Neural progenitor cell (in vitro differentiated cells): Measurements from ENCODE around the gene NME4. TPM values are rescaled to one million over a fixed set of nuclear protein-coding genes. Genes with fewer than 3 reads are reported as not detected.

Experiments
- DNase-seq: peaks from one replicate; pipeline ENCODE4 v3.0.0-alpha.2; 2016; ENCODE audit warnings: low spot score
- H2AFZ ChIP-seq: fragments of 200-600 bp; sonication (generic); replicated peaks from 2 replicates; pipeline ENCODE4 v1.6.1; 2016; ENCODE audit warnings: antibody characterized with exemption
- H3F3A ChIP-seq: fragments of 200-600 bp; sonication (generic); 2 replicates; pipeline ENCODE4 v1.6.1; 2016; ENCODE audit warnings: antibody characterized with exemption, low read depth
- H3K27ac ChIP-seq: fragments of 200-600 bp; sonication (generic); 2 replicates; pipeline ENCODE4 v1.5.1; 2016; ENCODE audit warnings: mild to moderate bottlenecking
- H3K27me3 ChIP-seq: fragments of 200-600 bp; sonication (generic); 2 replicates; pipeline ENCODE4 v1.6.1; 2016; ENCODE audit warnings: mild to moderate bottlenecking, moderate library complexity
- H3K36me3 ChIP-seq: fragments of 200-600 bp; sonication (generic); 2 replicates; pipeline ENCODE4 v1.5.1; 2016
- H3K4me1 ChIP-seq: fragments of 200-600 bp; sonication (generic); 2 replicates; pipeline ENCODE4 v1.6.1; 2016; ENCODE audit warnings: mixed run types
- H3K4me2 ChIP-seq: fragments of 200-600 bp; sonication (generic); 2 replicates; pipeline ENCODE4 v1.6.1; 2016
- H3K4me3 ChIP-seq: fragments of 200-600 bp; sonication (generic); 2 replicates; pipeline ENCODE4 v1.5.1; 2016
- H3K79me2 ChIP-seq: fragments of 200-600 bp; sonication (generic); 2 replicates; pipeline ENCODE4 v1.6.1; 2016; ENCODE audit warnings: low read depth
- H3K9ac ChIP-seq: fragments of 200-600 bp; sonication (generic); 2 replicates; pipeline ENCODE4 v1.6.1; 2016
- H3K9me3 ChIP-seq: fragments of 200-600 bp; sonication (generic); 2 replicates; pipeline ENCODE4 v1.5.1; 2016; ENCODE audit warnings: low read depth
- H4K20me1 ChIP-seq: fragments of 200-600 bp; sonication (generic); 2 replicates; pipeline ENCODE4 v1.6.1; 2016; ENCODE audit warnings: low read depth
- H3K27ac Mint-ChIP-seq: 3 replicates; pipeline ENCODE4 v1.8.0; 2021; ENCODE audit warnings: mixed read lengths
- H3K27me3 Mint-ChIP-seq: 2 replicates; pipeline ENCODE4 v1.8.0; 2022; ENCODE audit warnings: low read depth, mild to moderate bottlenecking, inconsistent platforms, moderate library complexity, mixed read lengths; ENCODE audit not compliant: insufficient read depth
- H3K36me3 Mint-ChIP-seq: 3 replicates; pipeline ENCODE4 v1.8.0; 2021; ENCODE audit warnings: mixed read lengths
- H3K4me1 Mint-ChIP-seq: 3 replicates; pipeline ENCODE4 v1.8.0; 2021; ENCODE audit warnings: mixed read lengths
- H3K4me3 Mint-ChIP-seq: 3 replicates; pipeline ENCODE4 v1.8.0; 2021; ENCODE audit warnings: mild to moderate bottlenecking, moderate library complexity, mixed read lengths
- H3K9me3 Mint-ChIP-seq: 3 replicates; pipeline ENCODE4 v1.8.0; 2020; ENCODE audit warnings: mixed read lengths
- CTCF ChIP-seq: fragments of 200-600 bp; sonication (generic); IDR thresholded peaks from 2 replicates; pipeline ENCODE4 v1.5.1; 2017; ENCODE audit warnings: antibody characterized with exemption, mild to moderate bottlenecking
- EZH2 ChIP-seq: fragments of 200-600 bp; sonication (generic); IDR thresholded peaks from 2 replicates; pipeline ENCODE4 v1.6.1; 2017; ENCODE audit warnings: antibody characterized with exemption, mild to moderate bottlenecking, moderate library complexity
- EZH2phosphoT487 ChIP-seq: fragments of 200-600 bp; sonication (generic); IDR thresholded peaks from 2 replicates; pipeline ENCODE4 v1.6.1; 2017; ENCODE audit warnings: antibody characterized with exemption
- total RNA-seq: library from RNA; depleted of rRNA; stranded (reverse); fragments of >200 nt; gene quantifications from 2 replicates; pipeline ENCODE4 v1.2.3, GENCODE V29; 2015; ENCODE audit warnings: low replicate concordance

NME4 gene
- total RNA-seq, 1 donor from 2014 or later: 93.3 TPM

- Mint-ChIP-seq H3K27ac (no peak overlapping the region), H3K27me3 (peaks cover 4% of the 10 kb centered on the region), H3K4me1 (peaks cover 12% of the 10 kb centered on the region), H3K4me3 (no peak overlapping the region), H3K9me3 (no peaks in the 10 kb centered on the region), H3K36me3 (peaks cover 2% of the 10 kb centered on the region)
- peaks cover 16% of the 10 kb centered on the region for H3K79me2 ChIP-seq
- peaks cover 22% of the 10 kb centered on the region for H4K20me1 ChIP-seq
- H3K36me3 ChIP-seq: no peaks in the 10 kb centered on the region
- H3K4me3 ChIP-seq: no peak overlapping the region
- H3F3A ChIP-seq: peaks cover 5% of the 10 kb centered on the region
- H3K9ac ChIP-seq: no peak overlapping the region
- H3K9me3 ChIP-seq: no peaks in the 10 kb centered on the region
- no peak overlapping the region for H3K4me2 ChIP-seq
- H3K4me1 ChIP-seq: peaks cover 10% of the 10 kb centered on the region
- H2AFZ ChIP-seq: no peak overlapping the region
- no peak for TF ChIP-seq EZH2phosphoT487
- TF ChIP-seq CTCF: no peak
- TF ChIP-seq EZH2: no peak
- H3K27ac ChIP-seq: no peak overlapping the region
- no peak for DNase-seq
- H3K27me3 ChIP-seq: no peaks in the 10 kb centered on the region
Observed at GRCh38 chr16:375212-375611, 21.8 kb upstream of the NME4 start.

- H3K9me3 ChIP-seq: no peaks in the 10 kb centered on the region
- Mint-ChIP-seq H3K4me1 (peaks cover 9% of the 10 kb centered on the region), H3K27ac (no peak overlapping the region), H3K4me3 (no peak overlapping the region), H3K36me3 (peaks cover 2% of the 10 kb centered on the region), H3K27me3 (peaks cover 6% of the 10 kb centered on the region), H3K9me3 (no peaks in the 10 kb centered on the region)
- H3K4me3 ChIP-seq: no peak overlapping the region
- H3K4me2 ChIP-seq: no peak overlapping the region
- DNase-seq: no peak
- H3K9ac ChIP-seq: no peak overlapping the region
- H2AFZ ChIP-seq: no peak overlapping the region
- peaks cover 23% of the 10 kb centered on the region for H3K79me2 ChIP-seq
- TF ChIP-seq EZH2 (no peak), EZH2phosphoT487 (no peak), CTCF (no peak)
- no peak overlapping the region for H3K27ac ChIP-seq
- H4K20me1 ChIP-seq: peaks cover 30% of the 10 kb centered on the region
- H3F3A ChIP-seq: peaks cover 9% of the 10 kb centered on the region
- H3K36me3 ChIP-seq: no peaks in the 10 kb centered on the region
- no peaks in the 10 kb centered on the region for H3K27me3 ChIP-seq
- H3K4me1 ChIP-seq: peaks cover 11% of the 10 kb centered on the region
Observed at GRCh38 chr16:375927-376816, 20.8 kb upstream of the NME4 start.

GRCh38 chr16:376817-377418 is 20.1 kb upstream of the NME4 start:
- no peak overlapping the region for H3K4me3 Mint-ChIP-seq
- peaks cover 1% of the 10 kb centered on the region for H3K27me3 ChIP-seq
- H3K4me1 ChIP-seq: peaks cover 11% of the 10 kb centered on the region
- no peak for DNase-seq
- no peaks in the 10 kb centered on the region for H3K9me3 ChIP-seq
- H3K4me2 ChIP-seq: no peak overlapping the region
- peaks cover 6% of the 10 kb centered on the region for H3K27me3 Mint-ChIP-seq
- H3F3A ChIP-seq: peaks cover 11% of the 10 kb centered on the region
- no peak overlapping the region for H2AFZ ChIP-seq
- peaks cover 23% of the 10 kb centered on the region for H3K79me2 ChIP-seq
- TF ChIP-seq EZH2phosphoT487: no peak
- TF ChIP-seq EZH2: no peak
- TF ChIP-seq CTCF: no peak
- no peaks in the 10 kb centered on the region for H3K9me3 Mint-ChIP-seq
- H3K36me3 Mint-ChIP-seq: peaks cover under 1% of the 10 kb centered on the region
- no peak overlapping the region for H3K27ac Mint-ChIP-seq
- H3K9ac ChIP-seq: no peak overlapping the region
- H3K36me3 ChIP-seq: no peaks in the 10 kb centered on the region
- no peak overlapping the region for H3K27ac ChIP-seq
- peaks cover 30% of the 10 kb centered on the region for H4K20me1 ChIP-seq
- H3K4me1 Mint-ChIP-seq: peaks cover 7% of the 10 kb centered on the region
- H3K4me3 ChIP-seq: no peak overlapping the region
